Brain microvascular endothelial cell (primary cell): Measurements from ENCODE around the gene PHEX.

Experiments
- DNase-seq: peaks from one replicate; pipeline ENCODE4 v3.0.0-alpha.2; 2020
- H3K27ac ChIP-seq: fragments of 250-450 bp; sonication (Bioruptor Pico); 2 replicates; pipeline ENCODE4 v1.5.1; 2020; ENCODE audit warnings: mild to moderate bottlenecking, moderate library complexity
- H3K27me3 ChIP-seq: fragments of 250-450 bp; sonication (Bioruptor Pico); replicated peaks from 2 replicates; pipeline ENCODE4 v1.5.1; 2020; ENCODE audit warnings: mild to moderate bottlenecking
- H3K36me3 ChIP-seq: fragments of 250-450 bp; sonication (Bioruptor Pico); replicated peaks from 2 replicates; pipeline ENCODE4 v1.5.1; 2020; ENCODE audit warnings: mild to moderate bottlenecking
- H3K4me3 ChIP-seq: 2 replicates; pipeline ENCODE4 v1.5.1; 2011; ENCODE audit warnings: low read depth, mild to moderate bottlenecking, control low read depth, low read length, moderate library complexity
- CTCF ChIP-seq: IDR thresholded peaks from 2 replicates; pipeline ENCODE4 v1.5.1; 2011; ENCODE audit warnings: low read depth, mild to moderate bottlenecking, moderate library complexity, low read length, control low read depth, inconsistent platforms; ENCODE audit errors: missing control alignments
- in situ Hi-C: cut with HindIII; loops from 2 replicates; pipeline ENCODE4 v1.10.0; 2017; ENCODE audit warnings: low sequenced_read_pairs, low pct_ligation_motif_present

PHEX gene

GRCh38 chrX:22078117-22078516 is 46.0 kb downstream of the PHEX start:
- Histone ChIP-seq H3K27ac (no peak overlapping the region), H3K27me3 (no peaks in the 10 kb centered on the region), H3K4me3 (no peak overlapping the region), H3K36me3 (no peaks in the 10 kb centered on the region)
- in situ Hi-C loops = no loop called here
- no peak for TF ChIP-seq CTCF
- DNase-seq = no peak

DNA sequence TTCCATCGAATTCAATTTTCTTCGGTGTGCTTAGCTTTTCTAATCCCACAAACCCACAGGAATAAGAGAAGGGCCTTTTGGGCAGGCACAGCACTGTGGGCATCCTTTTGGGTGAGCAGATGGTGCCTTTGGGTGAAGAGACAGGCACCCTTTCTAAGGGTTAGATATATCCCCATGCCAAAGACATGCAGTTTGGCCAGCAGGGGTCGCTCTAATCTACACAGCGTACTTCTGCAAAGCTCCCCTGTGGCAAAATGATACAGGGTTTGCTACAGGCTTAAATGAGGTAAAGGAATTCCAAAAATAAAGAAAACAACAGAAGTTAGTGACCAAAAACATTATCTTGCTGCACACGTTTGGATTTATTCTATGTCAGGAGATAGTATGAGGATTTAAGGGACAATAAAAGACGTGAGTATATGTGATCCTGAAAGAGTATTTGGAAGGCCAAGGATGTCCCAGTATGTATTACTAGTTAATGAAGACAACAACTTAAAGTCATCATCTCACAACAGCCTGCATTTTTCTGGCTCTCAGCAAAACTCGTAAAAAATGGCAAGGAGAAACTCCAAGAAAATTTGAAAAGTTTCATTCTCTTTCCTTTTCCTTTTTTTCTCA is 49.5 kb downstream of the PHEX start:
- peak; percentile 80 for TF ChIP-seq CTCF
- peak; percentile 40 for DNase-seq
- no peak overlapping the region for H3K27ac ChIP-seq
- no peaks in the 10 kb centered on the region for H3K36me3 ChIP-seq
- no peaks in the 10 kb centered on the region for H3K27me3 ChIP-seq
- H3K4me3 ChIP-seq = no peak overlapping the region
- in situ Hi-C loops = no loop called here

DNA sequence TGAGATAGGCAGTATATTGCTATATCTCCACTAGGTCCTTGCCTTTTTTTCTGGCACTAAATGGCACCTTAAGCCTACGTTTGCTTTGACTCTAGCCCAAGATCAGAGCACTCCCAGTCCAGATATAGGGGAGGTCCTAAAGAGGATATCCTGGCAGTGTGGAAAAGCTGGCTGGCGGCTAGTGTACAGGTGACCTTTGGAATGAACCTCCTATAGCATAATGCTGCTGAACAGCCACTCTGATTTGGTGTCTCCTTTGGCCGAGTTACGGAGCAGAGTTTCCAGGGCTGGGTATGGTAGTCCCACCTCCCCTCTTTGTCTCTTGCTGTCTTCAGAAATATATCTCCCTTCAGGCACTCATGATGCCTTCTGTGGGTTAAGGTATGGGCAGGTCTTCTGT is 53.9 kb downstream of the PHEX start:
- no peak for DNase-seq
- H3K27ac ChIP-seq = no peak overlapping the region
- in situ Hi-C loops = no loop called here
- no peaks in the 10 kb centered on the region for H3K27me3 ChIP-seq
- no peaks in the 10 kb centered on the region for H3K36me3 ChIP-seq
- no peak overlapping the region for H3K4me3 ChIP-seq
- no peak for TF ChIP-seq CTCF

GRCh38 chrX:22087011-22087557 is 55.0 kb downstream of the PHEX start:
- no peak for DNase-seq
- H3K4me3 ChIP-seq = no peak overlapping the region
- H3K27ac ChIP-seq = no peak overlapping the region
- in situ Hi-C loops = no loop called here
- no peaks in the 10 kb centered on the region for H3K27me3 ChIP-seq
- no peaks in the 10 kb centered on the region for H3K36me3 ChIP-seq
- no peak for TF ChIP-seq CTCF

- no peak for TF ChIP-seq CTCF
- H3K36me3 ChIP-seq = no peaks in the 10 kb centered on the region
- H3K27me3 ChIP-seq = no peaks in the 10 kb centered on the region
- H3K27ac ChIP-seq = no peak overlapping the region
- DNase-seq = no peak
- in situ Hi-C loops = no loop called here
- H3K4me3 ChIP-seq = no peak overlapping the region
Observed at GRCh38 chrX:22088326-22088725, 56.2 kb downstream of the PHEX start.

- no peak for TF ChIP-seq CTCF
- Histone ChIP-seq H3K27ac (peak overlapping the region; percentile 51), H3K27me3 (no peaks in the 10 kb centered on the region), H3K36me3 (no peaks in the 10 kb centered on the region), H3K4me3 (no peak overlapping the region)
- peak; percentile 73 for DNase-seq
- in situ Hi-C loops = no loop called here
Observed at GRCh38 chrX:22090181-22090580, 58.1 kb downstream of the PHEX start.
